Transverse colon (tissue), 4 donors: ENCODE results near the gene TMEM95.
"Not testable (repeated sequence)": the region's sequence is repeated elsewhere in the genome, so short reads cannot be mapped to it uniquely, and the experiment has no call there.

Experiments
- CTCF ChIP-seq, 5 experiments: fragments of 200-600 bp in 3 of 5; fragments of 450-650 bp in 2 of 5; sonication (generic) in 3 of 5; IDR thresholded peaks; 1 replicate in 2 of 5; 2 replicates in 3 of 5; pipeline ENCODE4 v1.5.1; 2016 to 2017; ENCODE audit warnings: antibody characterized with exemption in 5 of 5, inconsistent platforms in 3 of 5, mild to moderate bottlenecking in 2 of 5, moderate library complexity in 1 of 5
- EP300 ChIP-seq: sonication (generic); formaldehyde crosslinking; IDR thresholded peaks from one replicate; pipeline ENCODE4 v1.6.1; 2017; ENCODE audit warnings: antibody characterized with exemption, low read depth
- POLR2A ChIP-seq: fragments of 450-650 bp; IDR thresholded peaks from one replicate; pipeline ENCODE4 v1.6.1; 2016; ENCODE audit warnings: antibody characterized with exemption, mild to moderate bottlenecking, moderate library complexity
- POLR2AphosphoS5 ChIP-seq, 3 donors: sonication (generic); formaldehyde crosslinking; IDR thresholded peaks; one replicate each; pipeline ENCODE4 v1.6.1; 2016; ENCODE audit warnings: antibody characterized with exemption in 3 of 3

DNA sequence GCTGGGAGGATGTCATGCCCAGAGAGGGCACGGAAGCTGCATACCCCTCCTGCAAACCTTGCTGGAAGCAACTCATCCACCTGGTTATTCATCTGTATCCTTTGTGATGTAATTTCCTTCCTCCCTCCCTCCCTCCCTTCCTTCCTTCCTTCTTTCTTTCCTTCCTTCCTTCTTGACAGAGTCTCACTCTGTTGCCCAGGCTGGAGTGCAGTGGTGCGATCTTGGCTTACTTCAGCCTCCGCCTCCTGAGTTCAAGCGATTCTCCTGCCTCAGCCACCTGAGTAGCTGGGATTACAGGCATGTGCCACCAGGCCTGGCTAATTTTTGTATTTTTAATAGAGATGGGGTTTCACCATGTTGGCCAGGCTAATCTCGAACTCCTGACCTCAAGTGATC lies 13.6 kb downstream of the TMEM95 start:
- TF ChIP-seq CTCF (IDR thresholded peaks at IDR 0.05); POLR2AphosphoS5 (IDR thresholded peaks at IDR 0.05); EP300; POLR2A: not testable (repeated sequence)
